GM21381 (cell line): ENCODE data around the gene GRIK1.
A peak's percentile ranks its signal among the peaks of the same experiment; 100 is the strongest.

Source experiments
- ATAC-seq: cut with Tn5 transposase; IDR thresholded peaks from one replicate; pipeline ENCODE4 v1.9.1; 2021; ENCODE audit warnings: mild to moderate bottlenecking, moderate library complexity; ENCODE audit not compliant: unreplicated experiment

Gene GRIK1

GRCh38 chr21:29914326-29914725 is 25.5 kb downstream of the GRIK1 start:
- ATAC-seq, result no peak

GRCh38 chr21:29909571-29909970 is 30.2 kb downstream of the GRIK1 start:
- ATAC-seq, result no peak

- no peak for ATAC-seq
These were observed 35.2 kb downstream of the GRIK1 start for GRCh38 chr21:29904359-29905282.

GRCh38 chr21:29896884-29897283 is 42.9 kb downstream of the GRIK1 start:
- ATAC-seq, result no peak

GRCh38 chr21:29893687-29894086 is 46.1 kb downstream of the GRIK1 start:
- ATAC-seq, result no peak

GRCh38 chr21:29892379-29892778 is 47.4 kb downstream of the GRIK1 start:
- ATAC-seq, result no peak

GRCh38 chr21:29888437-29888836 is 51.4 kb downstream of the GRIK1 start:
- no peak for ATAC-seq

- ATAC-seq, result no peak
These were observed 52.3 kb downstream of the GRIK1 start for GRCh38 chr21:29887313-29888009.

GRCh38 chr21:29885491-29885890 is 54.3 kb downstream of the GRIK1 start:
- no peak for ATAC-seq

GRCh38 chr21:29875873-29876272 is 63.9 kb downstream of the GRIK1 start:
- no peak for ATAC-seq

GRCh38 chr21:29875036-29875716 is 64.6 kb downstream of the GRIK1 start:
- ATAC-seq, result no peak

GRCh38 chr21:29873908-29874307 is 65.9 kb downstream of the GRIK1 start:
- no peak for ATAC-seq

GRCh38 chr21:29870814-29871213 is 69.0 kb downstream of the GRIK1 start:
- ATAC-seq, result no peak

- ATAC-seq, result no peak
These were observed 72.0 kb downstream of the GRIK1 start for GRCh38 chr21:29867796-29868195.

GRCh38 chr21:29860346-29860745 is 79.5 kb downstream of the GRIK1 start:
- no peak for ATAC-seq

- no peak for ATAC-seq
These were observed 82.6 kb downstream of the GRIK1 start for GRCh38 chr21:29857150-29857549.

- no peak for ATAC-seq
These were observed 85.0 kb downstream of the GRIK1 start for GRCh38 chr21:29854795-29855194.

- no peak for ATAC-seq
These were observed 88.2 kb downstream of the GRIK1 start for GRCh38 chr21:29851611-29852010.

GRCh38 chr21:29849735-29850176 is 90.0 kb downstream of the GRIK1 start:
- peak; percentile 98 for ATAC-seq

GRCh38 chr21:29843804-29844203 is 96.0 kb downstream of the GRIK1 start:
- no peak for ATAC-seq

- no peak for ATAC-seq
These were observed 105.2 kb downstream of the GRIK1 start for GRCh38 chr21:29834617-29835016.
